Gastrocnemius medialis (tissue), 4 donors: ENCODE measurements around the gene MAD1L1.

ENCODE experiments used
- CTCF ChIP-seq, 5 experiments: fragments of 450-650 bp in 3 of 5; fragments of 200-600 bp in 2 of 5; sonication (generic) in 2 of 5; IDR thresholded peaks in 4 of 5; conservative IDR thresholded peaks in 1 of 5; 1 replicate in 4 of 5; 2 replicates in 1 of 5; pipeline ENCODE4 v1.5.1; 2016 to 2019; ENCODE audit warnings: antibody characterized with exemption in 5 of 5, mild to moderate bottlenecking in 3 of 5, moderate library complexity in 3 of 5
- POLR2A ChIP-seq, 2 donors: fragments of 450-650 bp; IDR thresholded peaks; one replicate each; pipeline ENCODE4 v1.6.1; 2017; ENCODE audit warnings: antibody characterized with exemption in 2 of 2, mild to moderate bottlenecking in 2 of 2, moderate library complexity in 2 of 2

- TF ChIP-seq CTCF (IDR thresholded peaks at IDR 0.05 in 4 of 5, conservative IDR thresholded peaks at IDR 0.05 in 1 of 5) (no peak), POLR2A (IDR thresholded peaks at IDR 0.05) (no peak)
These were observed 19.1 kb downstream of the MAD1L1 start for GRCh38 chr7:2213551-2214215.
